ENCODE results near the gene BMP7. TPM values are rescaled to one million over a fixed set of nuclear protein-coding genes. Genes with fewer than 3 reads are reported as not detected.

The BMP7 gene
- total and polyA plus RNA-seq, 9 donors, result 0.07 to 19.4 (median 0.83) TPM

DNA sequence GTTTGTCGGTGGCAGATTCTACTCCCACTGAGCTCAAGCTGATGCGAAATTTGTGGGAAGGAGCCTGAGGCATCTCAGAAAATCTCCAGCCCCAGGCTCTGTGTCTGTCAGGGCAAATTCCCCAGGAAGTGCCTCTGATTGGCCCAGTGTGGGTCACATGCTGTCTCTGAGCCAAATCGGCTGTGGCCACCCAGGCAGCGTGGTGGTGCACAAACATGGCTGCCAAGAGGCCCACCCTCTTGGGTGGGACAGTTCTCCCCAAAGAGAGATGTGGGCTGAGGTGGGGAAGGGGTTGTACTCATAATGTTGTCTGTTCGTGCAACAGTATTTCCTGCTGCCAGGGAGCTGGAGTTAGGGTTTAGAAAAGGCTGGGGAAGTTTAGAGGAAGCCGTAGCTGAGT, 130.6 kb downstream of the BMP7 start:
- H3K36me3 ChIP-seq, result no peaks in the 10 kb centered on the region
- TF ChIP-seq POLR2A (IDR thresholded peaks at IDR 0.05), result no peak
- no peak for TF ChIP-seq EP300 (IDR thresholded peaks at IDR 0.05)
- TF ChIP-seq, protein P1, sequence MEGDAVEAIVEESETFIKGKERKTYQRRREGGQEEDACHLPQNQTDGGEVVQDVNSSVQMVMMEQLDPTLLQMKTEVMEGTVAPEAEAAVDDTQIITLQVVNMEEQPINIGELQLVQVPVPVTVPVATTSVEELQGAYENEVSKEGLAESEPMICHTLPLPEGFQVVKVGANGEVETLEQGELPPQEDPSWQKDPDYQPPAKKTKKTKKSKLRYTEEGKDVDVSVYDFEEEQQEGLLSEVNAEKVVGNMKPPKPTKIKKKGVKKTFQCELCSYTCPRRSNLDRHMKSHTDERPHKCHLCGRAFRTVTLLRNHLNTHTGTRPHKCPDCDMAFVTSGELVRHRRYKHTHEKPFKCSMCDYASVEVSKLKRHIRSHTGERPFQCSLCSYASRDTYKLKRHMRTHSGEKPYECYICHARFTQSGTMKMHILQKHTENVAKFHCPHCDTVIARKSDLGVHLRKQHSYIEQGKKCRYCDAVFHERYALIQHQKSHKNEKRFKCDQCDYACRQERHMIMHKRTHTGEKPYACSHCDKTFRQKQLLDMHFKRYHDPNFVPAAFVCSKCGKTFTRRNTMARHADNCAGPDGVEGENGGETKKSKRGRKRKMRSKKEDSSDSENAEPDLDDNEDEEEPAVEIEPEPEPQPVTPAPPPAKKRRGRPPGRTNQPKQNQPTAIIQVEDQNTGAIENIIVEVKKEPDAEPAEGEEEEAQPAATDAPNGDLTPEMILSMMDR (IDR thresholded peaks at IDR 0.05), result no peak
- no peak overlapping the region for H3K27ac ChIP-seq
- no peak overlapping the region for H3K4me3 ChIP-seq
- intact Hi-C loops (cut with DNase I), result no loop called here
- no peaks in the 10 kb centered on the region for H3K27me3 ChIP-seq
- H3K4me1 ChIP-seq (ENCODE audit: insufficient read depth), result no peaks in the 10 kb centered on the region
- DNase-seq, result no peak
- H3K9me3 ChIP-seq, result no peaks in the 10 kb centered on the region
- 62 to 83% (median 63%) methylated on average over 6 of the region's 6 CpGs for WGBS, 3 donors

DNA sequence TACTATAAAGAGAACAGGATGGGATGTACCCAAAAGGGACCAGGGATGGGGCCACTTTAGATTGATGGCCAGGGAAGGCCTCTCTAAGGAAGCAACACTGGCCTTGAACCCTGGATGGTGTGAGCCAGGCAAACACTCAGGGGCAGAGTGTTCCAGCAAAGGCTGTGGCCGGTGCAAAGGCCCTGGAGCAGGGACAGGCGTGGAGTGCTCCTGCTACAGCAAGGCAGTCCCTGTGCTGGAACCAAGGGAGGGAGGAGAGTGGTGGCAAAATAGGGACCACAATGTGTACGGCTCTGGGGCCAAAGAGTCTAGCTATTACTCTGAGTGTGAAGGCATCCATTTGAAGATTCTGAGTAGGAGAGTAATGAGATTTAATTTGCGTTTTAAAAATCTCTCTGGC, 131.6 kb downstream of the BMP7 start:
- no peak overlapping the region for H3K27ac ChIP-seq
- TF ChIP-seq, protein P1 (IDR thresholded peaks at IDR 0.05), result no peak
- TF ChIP-seq EP300 (IDR thresholded peaks at IDR 0.05) (no peak), POLR2A (IDR thresholded peaks at IDR 0.05) (no peak)
- DNase-seq, result no peak
- H3K4me3 ChIP-seq, result no peak overlapping the region
- WGBS, 3 donors, result 73 to 79% (median 73%) methylated on average over 4 of the region's 4 CpGs
- no peaks in the 10 kb centered on the region for H3K4me1 ChIP-seq (ENCODE audit: insufficient read depth)
- no peaks in the 10 kb centered on the region for H3K27me3 ChIP-seq
- intact Hi-C loops (cut with DNase I), result no loop called here
- H3K9me3 ChIP-seq, result no peaks in the 10 kb centered on the region
- no peaks in the 10 kb centered on the region for H3K36me3 ChIP-seq

DNA sequence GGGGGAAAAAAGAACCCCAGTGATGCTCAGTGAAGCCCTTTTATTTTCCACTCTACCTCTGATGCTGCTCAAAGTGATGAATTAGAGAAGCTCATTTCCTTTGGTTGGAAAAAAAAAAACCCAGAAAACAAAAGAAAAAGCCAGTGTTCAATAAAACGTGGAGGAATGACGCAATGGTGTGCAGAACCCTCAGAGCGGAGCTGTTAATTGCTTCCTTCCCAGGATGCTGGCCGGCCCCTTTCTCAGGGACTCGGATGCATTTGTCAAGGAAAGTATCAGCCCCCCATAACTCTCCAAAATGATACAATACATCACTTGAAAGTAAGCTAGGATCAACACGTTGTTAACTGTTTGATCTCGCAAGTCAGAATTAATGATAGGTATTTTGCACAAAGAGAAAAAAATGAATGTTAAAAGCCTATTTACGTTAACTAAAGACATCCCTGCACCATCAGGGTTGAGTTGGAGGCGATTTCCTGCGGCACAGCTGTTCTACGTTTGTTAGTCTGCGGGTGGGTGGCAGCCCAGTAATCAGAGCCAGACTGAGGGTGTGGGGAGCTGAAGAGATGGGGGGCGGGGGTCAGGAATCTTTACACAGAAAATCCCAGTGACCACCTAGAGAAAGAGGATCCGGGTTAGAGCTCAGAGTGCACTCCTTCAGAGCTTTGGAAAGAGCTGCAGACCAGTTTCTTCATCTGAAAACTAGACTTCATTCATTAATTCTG, 132.4 kb downstream of the BMP7 start:
- TF ChIP-seq EP300 (IDR thresholded peaks at IDR 0.05) (no peak), POLR2A (IDR thresholded peaks at IDR 0.05) (no peak)
- TF ChIP-seq, protein P1 (IDR thresholded peaks at IDR 0.05), result no peak
- Histone ChIP-seq H3K36me3 (no peaks in the 10 kb centered on the region), H3K9me3 (no peaks in the 10 kb centered on the region), H3K27ac (no peak overlapping the region), H3K4me3 (no peak overlapping the region), H3K27me3 (no peaks in the 10 kb centered on the region), H3K4me1 (ENCODE audit: insufficient read depth) (no peaks in the 10 kb centered on the region)
- intact Hi-C loops (cut with DNase I), result no loop called here
- 14 to 16% (median 16%) methylated on average over 14 of the region's 14 CpGs for WGBS, 3 donors
- no peak for DNase-seq

DNA sequence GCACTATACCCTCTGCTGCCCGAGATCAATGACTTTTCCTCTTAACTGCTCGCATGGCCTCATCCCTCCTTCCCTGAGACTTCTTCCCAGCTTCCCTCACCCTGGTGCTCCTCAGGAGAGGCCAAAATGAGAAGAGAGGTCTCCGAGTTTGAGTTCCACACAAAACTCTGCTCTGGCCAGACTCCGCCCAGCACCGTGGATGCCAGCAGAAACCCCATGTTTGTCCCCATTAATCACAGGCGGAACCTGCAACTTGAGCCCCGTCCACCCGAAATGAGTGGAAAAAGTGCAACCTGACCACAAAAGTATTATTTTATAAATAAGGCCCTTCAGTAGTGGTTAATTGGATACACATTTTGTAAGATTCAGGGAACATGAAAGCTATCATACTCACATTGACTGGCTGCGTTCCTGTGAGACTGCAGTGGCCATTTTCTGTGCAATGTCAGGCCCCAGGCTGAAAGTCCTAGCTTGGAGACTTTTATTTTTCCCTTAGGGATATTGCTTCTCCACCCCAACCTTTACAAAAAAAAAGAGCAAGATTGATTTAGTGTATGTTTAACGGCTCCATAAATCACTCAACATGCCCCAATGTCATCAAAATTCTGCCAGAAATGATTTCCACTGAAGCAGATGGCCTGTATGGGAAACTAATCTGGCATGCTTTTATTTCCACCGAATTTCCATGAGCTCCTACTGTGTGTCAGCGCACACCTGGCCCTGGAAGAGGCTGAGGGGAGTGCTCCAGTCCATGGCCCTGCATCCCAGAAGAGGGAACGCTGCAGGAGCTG, 134.6 kb downstream of the BMP7 start:
- no peak for DNase-seq

More for the DNA sequence above, 134.6 kb downstream of the BMP7 start:
- 64 to 70% (median 70%) methylated on average over 13 of the region's 13 CpGs for WGBS, 3 donors
- TF ChIP-seq, protein P1 (IDR thresholded peaks at IDR 0.05), result no peak
- TF ChIP-seq EP300 (IDR thresholded peaks at IDR 0.05), result no peak
- no peak for TF ChIP-seq POLR2A (IDR thresholded peaks at IDR 0.05)
- no peaks in the 10 kb centered on the region for H3K36me3 ChIP-seq
- H3K27me3 ChIP-seq, result no peaks in the 10 kb centered on the region
- H3K4me3 ChIP-seq, result no peak overlapping the region
- intact Hi-C loops (cut with DNase I), result no loop called here
- no peak overlapping the region for H3K27ac ChIP-seq
- H3K4me1 ChIP-seq (ENCODE audit: insufficient read depth), result no peaks in the 10 kb centered on the region
- no peaks in the 10 kb centered on the region for H3K9me3 ChIP-seq
